GM20431 (cell line): ENCODE measurements around the gene SPATA6L.

Source experiments
- in situ Hi-C: fragments of 300-500 bp; cut with MseI, MboI; formaldehyde crosslinking; loops from one replicate; pipeline ENCODE4 v1.15.0; 2020; ENCODE audit warnings: low sequenced_read_pairs; ENCODE audit not compliant: unreplicated experiment

The SPATA6L gene

DNA sequence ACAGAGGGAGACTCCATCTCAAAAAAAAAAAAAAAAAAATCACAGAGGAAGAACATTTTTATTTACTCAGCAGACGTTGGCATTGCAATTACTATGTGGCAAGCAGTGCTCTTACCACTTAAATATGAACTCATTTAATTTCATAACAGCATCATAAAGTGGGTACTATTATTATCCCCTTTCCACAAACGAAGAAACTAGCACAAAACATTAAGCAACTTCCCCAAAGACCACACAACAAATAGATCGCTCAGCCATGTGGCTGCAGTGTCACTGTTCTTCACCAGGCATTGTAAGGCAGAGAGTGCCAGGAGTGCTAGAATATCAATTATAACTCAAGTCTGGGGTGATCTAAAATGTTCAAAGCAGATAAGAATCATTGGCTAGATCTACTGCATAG lies 74.0 kb downstream of the SPATA6L start:
- in situ Hi-C loops: no loop called here

DNA sequence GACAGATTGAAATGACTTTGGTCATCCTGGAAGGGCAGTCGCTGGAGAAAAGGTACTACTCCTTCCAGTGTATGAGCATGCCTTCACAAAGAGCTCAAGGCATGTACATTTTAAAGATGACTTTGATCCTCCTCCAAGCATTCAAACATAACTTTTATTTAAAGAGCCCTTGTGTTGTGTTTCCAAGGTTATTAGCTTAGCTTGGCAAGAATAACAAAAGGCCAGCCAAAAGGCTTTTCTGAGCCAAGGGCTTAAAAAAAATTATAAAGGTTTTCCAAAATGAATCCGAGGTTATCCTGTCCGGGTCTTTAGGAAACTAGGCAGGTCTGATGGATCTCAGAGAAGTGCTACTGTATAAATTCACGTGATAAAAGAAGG lies 75.2 kb downstream of the SPATA6L start:
- in situ Hi-C loops: no loop called here

DNA sequence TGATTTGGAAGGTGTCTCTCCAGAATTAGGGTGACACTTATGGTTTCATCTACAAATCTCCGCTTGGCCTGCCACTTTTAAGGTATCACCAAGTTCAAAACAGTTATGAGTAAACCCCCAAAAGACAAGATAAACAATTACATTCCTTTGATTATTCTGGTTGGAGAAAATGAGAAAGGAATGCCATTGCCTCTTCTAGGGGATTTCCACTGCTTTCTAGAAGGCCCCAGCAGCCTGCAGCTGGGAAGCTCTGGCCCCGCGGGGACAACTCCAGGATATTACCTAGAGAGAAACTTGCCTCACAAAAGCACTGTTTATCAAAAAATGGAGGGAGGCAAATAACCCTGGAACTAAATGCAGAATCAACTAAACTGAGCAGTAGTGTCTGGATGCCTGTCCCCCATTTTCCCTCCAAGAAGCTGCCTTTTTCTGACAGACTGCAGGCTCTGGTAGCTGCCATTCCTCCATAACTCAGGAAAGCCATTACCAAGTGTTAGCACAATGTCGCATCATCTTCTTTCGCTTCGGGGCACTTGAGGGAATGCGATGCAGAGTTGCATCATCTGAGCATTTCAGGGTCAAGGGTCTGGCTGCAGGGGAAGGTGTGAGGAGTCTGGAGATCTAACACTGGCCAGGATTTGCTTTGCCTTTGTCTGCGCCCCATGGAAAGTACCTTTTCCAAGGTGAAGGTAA lies 75.7 kb downstream of the SPATA6L start:
- in situ Hi-C loops: no loop called here

DNA sequence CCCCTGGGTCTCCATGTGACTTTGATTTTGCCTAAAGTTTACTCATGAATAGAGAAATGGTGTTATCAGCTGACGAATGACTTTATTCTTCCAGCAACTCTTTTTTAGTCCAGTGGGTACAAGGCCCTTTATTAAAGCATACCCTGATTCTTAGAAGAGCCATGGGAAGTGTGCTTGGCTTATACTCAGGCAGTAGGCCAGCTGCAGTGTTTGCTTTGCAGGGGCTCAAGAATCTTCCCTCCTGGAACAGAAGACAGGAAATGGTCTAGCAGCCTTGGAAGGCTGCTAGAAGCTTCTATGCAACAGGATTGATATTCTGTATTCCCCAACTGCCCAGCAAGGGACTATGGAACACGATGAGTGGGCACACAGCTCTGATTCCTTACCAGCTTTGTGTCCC lies 77.6 kb downstream of the SPATA6L start:
- in situ Hi-C loops: no loop called here

DNA sequence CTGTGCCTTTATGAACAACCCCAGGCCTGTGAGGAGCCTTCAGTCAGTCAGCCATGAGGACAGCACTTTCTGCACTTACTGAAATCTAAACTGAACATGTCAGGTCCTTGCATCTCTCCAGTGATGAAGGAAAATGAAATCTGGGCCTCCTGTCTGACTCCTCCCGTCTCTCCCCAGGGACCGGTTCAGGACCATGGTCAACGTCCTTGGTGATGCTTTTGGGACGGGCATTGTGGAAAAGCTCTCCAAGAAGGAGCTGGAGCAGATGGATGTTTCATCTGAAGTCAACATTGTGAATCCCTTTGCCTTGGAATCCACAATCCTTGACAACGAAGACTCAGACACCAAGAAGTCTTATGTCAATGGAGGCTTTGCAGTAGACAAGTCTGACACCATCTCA lies 81.1 kb downstream of the SPATA6L start:
- in situ Hi-C loops: no loop called here

DNA sequence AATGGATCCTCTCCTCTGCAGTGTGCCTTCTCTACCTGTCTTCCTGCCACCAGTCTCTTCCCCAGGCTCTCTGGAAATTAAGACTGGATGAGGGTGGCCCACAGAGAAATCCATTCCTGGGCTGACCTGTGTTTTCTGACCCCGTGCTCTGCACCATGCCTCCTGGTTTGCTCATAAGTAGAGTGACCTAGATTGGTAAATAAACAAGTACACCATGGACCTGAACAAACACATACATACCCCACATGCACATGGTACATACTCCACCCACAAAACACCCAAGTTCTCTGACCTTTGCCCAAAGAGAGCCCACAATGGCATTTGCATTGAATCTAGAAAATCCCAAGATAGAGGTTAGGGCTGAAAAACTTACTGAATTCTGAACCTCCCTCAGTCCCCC lies 81.6 kb downstream of the SPATA6L start:
- in situ Hi-C loops: no loop called here

DNA sequence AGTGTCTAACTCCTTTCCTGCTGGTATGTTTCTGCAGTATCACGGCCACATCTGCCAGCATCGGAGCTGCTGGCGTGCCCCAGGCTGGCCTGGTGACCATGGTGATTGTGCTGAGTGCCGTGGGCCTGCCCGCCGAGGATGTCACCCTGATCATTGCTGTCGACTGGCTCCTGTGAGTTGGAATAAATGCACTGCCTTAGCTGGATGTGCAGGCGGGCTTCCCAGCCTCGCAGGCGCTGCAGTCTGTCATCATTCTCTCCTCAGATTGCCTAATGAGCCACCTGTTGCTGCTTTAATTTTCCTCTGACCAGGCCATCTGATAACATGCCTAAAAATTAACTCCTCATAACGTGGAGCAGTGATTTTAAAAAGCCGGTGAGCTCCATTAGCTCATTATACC lies 83.3 kb downstream of the SPATA6L start:
- in situ Hi-C loops: no loop called here

DNA sequence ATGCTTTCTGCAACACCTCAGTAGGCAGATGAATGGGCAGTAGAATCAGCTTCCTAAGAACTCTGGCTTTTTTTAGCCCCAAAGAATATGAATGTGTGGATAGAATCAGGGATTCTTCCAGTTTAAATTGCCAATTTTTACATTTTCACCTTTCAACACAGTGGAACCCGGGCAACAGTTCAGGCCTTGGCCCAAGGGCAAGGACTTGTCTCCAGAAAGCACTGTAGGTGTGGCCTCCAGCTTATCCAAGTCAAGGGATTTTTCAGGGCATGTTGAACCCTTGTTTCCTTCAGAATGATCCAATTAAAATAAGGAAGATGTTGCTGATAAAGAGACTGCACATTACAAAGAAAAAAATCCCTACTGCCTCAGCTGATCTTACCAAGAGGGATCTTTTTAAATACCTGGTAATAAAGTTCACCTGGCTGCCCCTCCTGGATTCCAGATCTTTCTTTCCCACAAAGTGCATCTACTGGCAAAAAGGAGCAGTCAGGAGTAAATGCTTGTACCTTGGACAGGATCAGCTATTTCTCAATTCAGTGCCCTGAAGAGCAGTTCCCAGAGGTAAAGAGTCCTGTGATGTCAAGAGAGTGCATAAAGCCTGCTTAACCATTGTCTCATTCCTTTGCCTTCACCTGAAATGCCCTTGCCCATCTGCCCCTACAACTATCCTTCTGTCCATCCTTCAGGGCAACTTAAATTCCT lies 84.3 kb downstream of the SPATA6L start:
- in situ Hi-C loops: no loop called here

DNA sequence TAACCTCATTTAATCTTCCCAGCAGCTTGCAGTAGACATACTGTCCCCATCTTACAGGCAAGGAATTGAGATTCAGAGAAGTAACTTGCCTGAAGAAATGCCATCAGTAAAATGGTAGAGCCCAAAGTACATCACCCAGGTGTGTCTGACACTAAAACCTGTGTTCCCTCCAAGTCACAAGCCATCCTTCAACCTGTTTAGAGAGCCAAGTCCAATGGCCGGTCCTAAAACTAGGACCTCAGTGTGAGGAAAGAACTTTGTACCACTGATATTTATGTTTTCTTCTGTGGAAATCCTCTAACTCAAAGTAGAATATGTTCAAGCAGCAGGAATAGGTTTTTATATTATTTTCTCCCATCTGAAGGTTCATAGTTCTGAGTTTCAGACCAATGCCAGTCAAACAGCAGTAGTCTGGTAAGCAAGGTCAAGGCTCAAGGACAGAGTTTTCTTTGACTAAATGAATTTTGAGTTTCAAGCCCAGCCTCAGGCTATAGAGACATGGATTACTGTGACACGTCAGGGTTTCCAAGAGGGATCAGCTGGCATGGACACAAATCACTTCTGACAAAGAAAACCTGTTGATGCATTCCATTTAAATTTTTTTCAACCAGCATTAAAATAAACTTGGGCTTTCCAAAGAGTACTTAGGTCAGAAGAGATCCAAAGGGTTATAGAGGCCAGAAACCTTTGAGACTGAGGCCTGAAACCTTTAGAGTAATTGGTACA lies 85.1 kb downstream of the SPATA6L start:
- in situ Hi-C loops: no loop called here

DNA sequence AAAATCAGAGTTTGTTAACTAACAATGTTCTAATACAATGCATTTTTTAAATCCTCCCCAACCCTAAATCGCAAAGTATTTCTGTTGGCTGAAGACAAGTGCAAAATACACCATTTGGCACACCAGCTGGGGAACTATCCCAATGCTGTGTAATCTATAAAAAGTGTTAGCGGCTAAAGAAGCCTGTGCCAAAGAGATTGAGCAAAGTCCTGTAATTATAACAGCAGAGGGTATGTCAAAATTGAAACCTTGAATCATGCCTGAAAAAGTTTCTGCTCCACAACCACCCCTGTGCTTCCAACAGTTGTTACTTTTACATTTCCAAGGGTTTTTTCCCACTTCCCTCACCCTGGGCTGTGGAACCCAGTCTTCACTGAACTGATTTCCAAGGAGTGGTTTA lies 87.3 kb downstream of the SPATA6L start:
- in situ Hi-C loops: no loop called here

DNA sequence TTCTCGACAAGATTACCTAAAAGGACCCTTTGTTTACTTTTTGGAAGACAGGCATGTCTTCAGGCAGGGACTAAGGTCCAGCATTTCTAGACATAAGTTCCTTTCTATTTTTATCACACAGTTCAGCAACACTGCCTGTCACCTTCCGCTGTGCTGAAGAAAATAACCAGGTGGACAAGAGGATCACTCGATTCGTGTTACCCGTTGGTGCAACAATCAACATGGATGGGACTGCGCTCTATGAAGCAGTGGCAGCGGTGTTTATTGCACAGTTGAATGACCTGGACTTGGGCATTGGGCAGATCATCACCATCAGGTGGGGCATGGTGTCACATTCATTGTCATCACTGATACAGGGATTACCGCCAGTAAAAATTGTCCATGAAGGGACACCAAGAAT lies 89.8 kb downstream of the SPATA6L start:
- in situ Hi-C loops: no loop called here

DNA sequence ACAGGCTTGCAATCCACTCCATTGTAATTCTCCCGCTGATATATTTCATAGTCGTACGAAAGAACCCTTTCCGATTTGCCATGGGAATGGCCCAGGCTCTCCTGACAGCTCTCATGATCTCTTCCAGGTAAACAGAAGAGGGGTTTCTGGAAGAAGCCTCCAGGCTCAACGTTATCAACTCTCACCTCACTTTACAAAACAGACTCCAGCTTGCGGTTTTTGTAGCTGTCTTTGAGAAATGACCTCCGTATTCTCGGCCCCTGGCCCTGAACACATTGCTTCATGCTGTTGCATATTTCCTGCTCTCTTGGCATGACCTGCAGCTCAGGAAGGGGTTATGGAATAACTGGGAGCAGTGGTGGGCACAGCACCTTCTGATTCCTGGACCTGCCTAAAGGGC lies 90.3 kb downstream of the SPATA6L start:
- in situ Hi-C loops: no loop called here

DNA sequence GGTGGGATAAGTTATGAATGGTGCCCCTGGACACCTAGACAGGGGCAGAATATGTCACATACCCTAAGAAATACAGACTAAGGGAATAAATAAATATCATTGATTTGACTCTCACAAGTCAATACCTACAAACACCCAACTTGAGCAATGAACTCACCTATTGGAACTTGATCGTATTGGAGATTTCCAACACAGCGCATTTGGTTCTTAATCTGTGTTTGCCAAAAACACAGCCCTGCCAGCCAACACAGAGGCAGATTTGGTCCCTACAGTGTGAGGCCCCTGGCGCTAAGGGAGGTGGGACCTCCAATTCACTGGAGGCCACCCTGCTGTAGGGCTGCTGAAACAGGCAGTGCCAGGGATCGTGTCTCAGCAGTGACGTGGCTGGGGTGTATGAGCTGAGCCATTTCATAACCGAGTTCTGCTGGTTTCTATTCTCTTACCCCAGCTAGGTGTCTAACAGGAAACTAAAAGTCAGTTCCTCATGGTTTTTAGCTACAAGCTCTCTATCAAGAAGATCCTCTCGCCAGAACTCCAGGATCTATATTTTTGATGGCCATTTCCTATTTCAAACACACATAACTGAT lies 91.5 kb downstream of the SPATA6L start:
- in situ Hi-C loops: no loop called here

DNA sequence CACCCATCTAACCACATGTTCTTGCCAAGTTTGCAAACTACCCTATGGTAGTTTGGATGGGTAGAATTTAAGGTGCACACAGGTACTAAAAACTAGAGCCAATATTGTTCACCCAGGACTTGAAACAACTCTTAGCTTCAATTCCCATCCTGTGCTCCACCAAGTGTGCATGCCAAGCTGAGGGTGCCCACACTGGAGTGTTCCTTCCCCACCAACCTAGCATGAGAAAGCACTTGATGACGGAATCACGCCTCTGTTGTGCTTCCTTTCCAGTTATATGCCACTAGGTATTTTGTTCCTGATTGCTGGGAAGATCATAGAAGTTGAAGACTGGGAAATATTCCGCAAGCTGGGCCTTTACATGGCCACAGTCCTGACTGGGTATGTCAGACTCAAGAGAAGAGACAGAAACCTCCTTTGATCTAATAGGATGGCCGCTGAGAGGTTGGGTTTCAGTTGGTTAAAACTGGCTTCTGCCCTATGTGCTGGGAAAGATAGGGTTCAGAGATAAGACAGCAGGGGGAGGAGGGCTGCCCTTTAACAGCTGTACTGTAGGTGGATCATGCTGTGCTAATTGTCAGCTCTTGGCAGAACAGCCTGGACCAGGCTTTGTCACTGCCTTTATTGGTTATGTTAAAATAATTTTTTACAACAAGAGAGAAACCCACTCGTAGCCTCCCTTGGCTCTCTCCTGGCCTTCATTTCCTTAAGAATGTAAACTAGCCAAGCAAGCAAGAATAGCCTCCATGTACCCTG lies 92.5 kb downstream of the SPATA6L start:
- in situ Hi-C loops: no loop called here

DNA sequence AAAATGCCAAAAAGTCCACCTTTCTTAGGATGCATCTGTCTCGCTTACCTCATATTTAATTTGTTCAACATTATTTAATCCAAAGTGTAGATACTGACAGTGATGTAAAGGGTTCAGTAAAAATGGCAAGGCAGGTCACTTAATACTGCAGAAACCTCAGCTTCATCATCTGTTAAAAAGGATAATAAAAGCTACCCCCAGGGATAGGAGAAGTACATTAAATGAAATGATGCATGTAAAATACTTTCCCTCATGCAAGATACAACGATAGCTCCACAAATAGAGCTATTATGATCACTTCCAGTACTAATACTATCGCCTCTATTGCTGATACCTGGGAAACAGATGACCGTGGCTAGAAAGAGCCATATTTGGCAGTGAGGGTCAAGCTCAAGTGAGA lies 93.1 kb downstream of the SPATA6L start:
- in situ Hi-C loops: no loop called here

DNA sequence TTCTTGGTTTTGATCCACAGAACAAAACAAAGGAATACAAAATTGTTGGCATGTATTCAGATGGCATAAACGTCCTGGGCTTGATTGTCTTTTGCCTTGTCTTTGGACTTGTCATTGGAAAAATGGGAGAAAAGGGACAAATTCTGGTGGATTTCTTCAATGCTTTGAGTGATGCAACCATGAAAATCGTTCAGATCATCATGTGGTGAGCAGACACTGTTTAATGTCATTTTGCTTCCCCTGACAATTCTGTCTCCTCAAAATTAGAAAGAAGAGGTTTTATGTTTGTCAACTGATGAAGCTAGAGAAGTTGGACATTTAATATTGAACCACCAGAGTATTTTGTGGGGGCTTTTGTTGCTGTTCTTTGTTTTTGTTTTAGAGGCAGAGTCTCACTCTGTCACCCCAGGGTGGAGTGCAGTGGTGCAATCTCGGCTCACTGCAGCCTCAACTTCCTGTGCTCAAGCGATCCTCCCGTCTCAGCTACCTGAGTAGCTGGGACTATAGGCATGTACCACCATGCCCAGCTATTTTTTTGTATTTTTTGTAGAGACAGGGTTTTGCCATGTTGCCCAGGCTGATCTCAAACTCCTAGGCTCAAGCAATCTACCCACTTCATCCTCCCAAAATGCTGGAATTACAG lies 94.0 kb downstream of the SPATA6L start:
- in situ Hi-C loops: no loop called here

DNA sequence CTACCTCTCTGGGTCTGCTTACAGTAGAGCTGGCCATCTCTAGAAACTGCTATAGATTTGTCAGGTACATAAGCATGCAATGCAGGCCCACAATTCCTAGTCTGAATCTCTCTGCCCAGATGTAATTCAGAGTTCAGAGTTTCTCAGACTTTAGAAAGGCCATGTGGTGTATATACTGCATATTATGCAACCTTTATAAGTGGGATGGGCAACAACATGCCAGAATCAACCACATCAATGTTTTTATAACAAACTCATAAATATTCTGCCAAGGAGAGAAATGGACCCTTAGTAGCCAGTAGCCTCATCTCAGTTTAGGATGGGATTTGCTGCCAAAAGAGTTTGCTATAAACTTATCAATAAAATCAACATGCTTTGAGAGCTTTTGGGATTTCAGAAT lies 97.2 kb downstream of the SPATA6L start:
- in situ Hi-C loops: no loop called here

DNA sequence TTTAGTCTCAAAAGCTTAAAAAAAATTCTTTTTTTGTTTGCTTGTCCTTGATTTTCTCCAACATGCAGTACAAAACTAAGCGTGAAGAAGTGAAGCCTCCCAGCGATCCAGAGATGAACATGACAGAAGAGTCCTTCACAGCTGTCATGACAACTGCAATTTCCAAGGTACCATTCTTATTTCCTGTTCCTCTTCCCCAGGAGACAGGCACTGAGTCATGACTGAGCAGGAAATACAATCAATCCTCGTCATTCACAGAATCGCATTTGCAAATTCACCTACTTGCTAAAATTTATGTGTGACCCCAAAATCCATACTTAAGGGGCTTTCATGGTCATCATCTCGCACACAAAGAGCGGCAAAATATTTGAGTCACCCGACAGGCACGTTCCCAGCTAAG lies 98.7 kb downstream of the SPATA6L start:
- in situ Hi-C loops: no loop called here

DNA sequence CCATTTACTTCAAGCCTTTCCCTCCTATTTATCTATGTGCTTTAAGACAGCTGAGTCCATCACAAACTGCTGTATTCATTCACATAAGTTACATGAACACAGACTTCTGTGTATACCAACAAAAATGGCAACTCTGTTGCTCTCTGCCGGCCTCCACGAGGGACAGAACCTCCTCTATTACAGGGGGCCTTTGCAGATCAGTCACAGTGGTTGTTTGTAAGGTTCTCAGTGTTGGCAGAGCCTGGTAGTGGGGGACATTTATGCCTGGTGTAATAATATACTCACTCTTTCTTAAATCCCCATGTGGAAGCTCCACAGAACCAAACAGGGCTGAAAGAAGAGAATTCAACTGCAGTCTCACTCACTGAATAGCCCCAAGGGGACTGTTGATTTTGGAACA lies 99.5 kb downstream of the SPATA6L start:
- in situ Hi-C loops: no loop called here

DNA sequence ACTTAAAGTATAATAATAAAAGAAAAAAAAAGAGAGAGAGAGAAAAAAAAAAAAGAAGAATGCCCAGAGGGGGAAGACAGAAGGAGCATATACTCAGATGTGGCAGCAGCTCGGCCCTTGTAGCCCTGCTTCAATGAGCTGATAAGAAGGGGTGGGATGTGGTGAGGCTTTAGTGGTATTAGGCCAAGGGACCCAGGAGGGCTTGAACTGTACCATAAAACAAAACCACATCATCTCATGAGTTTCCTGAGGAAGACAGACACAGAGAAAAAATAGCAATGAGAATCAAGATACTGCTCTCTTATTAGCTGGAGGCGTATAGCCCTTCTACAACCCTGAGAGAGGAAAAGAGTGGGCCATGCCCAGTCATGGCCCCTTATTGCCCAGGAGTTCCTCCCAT lies 103.2 kb downstream of the SPATA6L start:
- in situ Hi-C loops: no loop called here
